ENCODE data around the gene PIGC.

DNA sequence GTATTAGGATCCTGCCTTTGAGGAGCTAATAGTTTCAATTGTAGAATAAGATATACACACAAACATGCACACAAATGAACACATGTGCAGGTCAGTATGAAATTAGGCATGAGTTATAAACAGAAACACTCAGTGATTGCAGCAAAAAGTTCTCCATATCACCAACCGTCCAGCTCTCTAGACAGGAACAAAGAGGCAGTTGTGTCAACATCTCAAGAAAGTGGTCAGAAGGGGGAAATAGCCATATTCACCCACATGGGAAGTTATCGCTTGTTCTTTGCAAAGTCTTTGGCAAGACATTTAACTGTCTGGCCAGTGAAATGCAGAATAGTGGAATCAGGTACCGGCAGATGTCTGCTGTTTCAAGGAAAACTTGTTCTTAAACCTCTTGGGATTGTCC lies 29.4 kb upstream of the PIGC start:
- TF ChIP-seq, protein P1, sequence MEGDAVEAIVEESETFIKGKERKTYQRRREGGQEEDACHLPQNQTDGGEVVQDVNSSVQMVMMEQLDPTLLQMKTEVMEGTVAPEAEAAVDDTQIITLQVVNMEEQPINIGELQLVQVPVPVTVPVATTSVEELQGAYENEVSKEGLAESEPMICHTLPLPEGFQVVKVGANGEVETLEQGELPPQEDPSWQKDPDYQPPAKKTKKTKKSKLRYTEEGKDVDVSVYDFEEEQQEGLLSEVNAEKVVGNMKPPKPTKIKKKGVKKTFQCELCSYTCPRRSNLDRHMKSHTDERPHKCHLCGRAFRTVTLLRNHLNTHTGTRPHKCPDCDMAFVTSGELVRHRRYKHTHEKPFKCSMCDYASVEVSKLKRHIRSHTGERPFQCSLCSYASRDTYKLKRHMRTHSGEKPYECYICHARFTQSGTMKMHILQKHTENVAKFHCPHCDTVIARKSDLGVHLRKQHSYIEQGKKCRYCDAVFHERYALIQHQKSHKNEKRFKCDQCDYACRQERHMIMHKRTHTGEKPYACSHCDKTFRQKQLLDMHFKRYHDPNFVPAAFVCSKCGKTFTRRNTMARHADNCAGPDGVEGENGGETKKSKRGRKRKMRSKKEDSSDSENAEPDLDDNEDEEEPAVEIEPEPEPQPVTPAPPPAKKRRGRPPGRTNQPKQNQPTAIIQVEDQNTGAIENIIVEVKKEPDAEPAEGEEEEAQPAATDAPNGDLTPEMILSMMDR (conservative IDR thresholded peaks at IDR 0.05), result no peak
- TF ChIP-seq ZFX (IDR thresholded peaks at IDR 0.05), result no peak
